GM12878 (cell line): ENCODE results near the gene CDC34. TPM values are rescaled to one million over a fixed set of nuclear protein-coding genes. Genes with fewer than 3 reads are reported as not detected.

ENCODE experiments used
- ATAC-seq: fragments of 200-7000 bp; cut with Tn5 transposase; 3 replicates; pipeline ENCODE4 v1.9.1; 2020; ENCODE audit warnings: mild to moderate bottlenecking, moderate library complexity
- BruUV-seq: library from RNA; stranded (reverse); fragments of 400-500 nt; replicated peaks from 2 replicates; lab custom pipeline; 2021; lab: Mats Ljungman, UMichigan
- CTCF ChIA-PET: fragments of 300-600 bp; sonication (Branson Sonifier 250); formaldehyde crosslinking; extraction: SDS; loops from one replicate; lab custom pipeline; 2021; ENCODE audit warnings: inconsistent platforms; lab: Yijun Ruan, JAX
- POLR2A ChIA-PET: fragments of 350-600 bp; formaldehyde crosslinking; extraction: SDS; loops from one replicate; lab custom pipeline; 2021; ENCODE audit warnings: inconsistent platforms; lab: Charles Lee
- RAD21 ChIA-PET: fragments of 300-600 bp; sonication (Branson Sonifier 250); formaldehyde crosslinking; loops from one replicate; lab custom pipeline; 2023; ENCODE audit warnings: antibody characterized with exemption; ENCODE audit not compliant: unreplicated experiment; lab: Charles Lee
- SMC1A ChIA-PET: fragments of 300-600 bp; sonication (Branson Sonifier 250); formaldehyde crosslinking; loops from one replicate; lab custom pipeline; 2023; ENCODE audit not compliant: unreplicated experiment, uncharacterized antibody; lab: Charles Lee
- DNase-seq: peaks from one replicate; pipeline ENCODE4 v3.0.0-alpha.2; 2011; ENCODE audit warnings: low read depth, low spot score
- FAIRE-seq: peaks from 3 replicates; lab custom pipeline; 2011; peaks lifted over from hg19 to GRCh38; lab: Jason Lieb, UNC
- H2AFZ ChIP-seq: 2 replicates; pipeline ENCODE4 v1.6.0; 2011; ENCODE audit warnings: low read depth, low read length, control low read depth; ENCODE audit not compliant: control insufficient read depth
- H3K27ac ChIP-seq: 2 replicates; pipeline ENCODE4 v1.5.1; 2011; ENCODE audit warnings: control low read depth; ENCODE audit not compliant: control insufficient read depth, insufficient read depth
- H3K27me3 ChIP-seq, 2 experiments: replicated peaks in 1 of 2; 2 replicates each; pipeline versions ENCODE4 v1.6.0 to v1.6.1; 2011; ENCODE audit warnings: low read length in 1 of 2; ENCODE audit not compliant: control insufficient read depth in 2 of 2, insufficient read depth in 2 of 2
- H3K36me3 ChIP-seq, 2 experiments: 2 replicates each; pipeline ENCODE4 v1.5.1; 2011; ENCODE audit warnings: low read length in 1 of 2; ENCODE audit not compliant: control insufficient read depth in 2 of 2, insufficient read depth in 2 of 2
- H3K4me1 ChIP-seq: 2 replicates; pipeline ENCODE4 v1.6.1; 2011; ENCODE audit warnings: mild to moderate bottlenecking, low read length, moderate library complexity, mixed read lengths; ENCODE audit not compliant: control insufficient read depth, insufficient read depth
- H3K4me2 ChIP-seq: 2 replicates; pipeline ENCODE4 v1.6.0; 2011; ENCODE audit warnings: control low read depth; ENCODE audit not compliant: control insufficient read depth, insufficient read depth
- H3K4me3 ChIP-seq: fragments of 200-600 bp; sonication (generic); 2 replicates; pipeline ENCODE4 v1.5.1; 2016
- H3K79me2 ChIP-seq: 2 replicates; pipeline ENCODE4 v1.6.0; 2011; ENCODE audit warnings: low read length; ENCODE audit not compliant: control insufficient read depth, insufficient read depth
- H3K9ac ChIP-seq: 2 replicates; pipeline ENCODE4 v1.8.0; 2011; ENCODE audit warnings: low read length, control low read depth, mixed read lengths; ENCODE audit not compliant: control insufficient read depth, insufficient read depth
- H3K9me3 ChIP-seq: replicated peaks from 3 replicates; pipeline ENCODE4 v1.5.1; 2011; ENCODE audit warnings: mild to moderate bottlenecking, low read length; ENCODE audit not compliant: control insufficient read depth, insufficient read depth
- H4K20me1 ChIP-seq: 2 replicates; pipeline ENCODE4 v1.6.0; 2011; ENCODE audit not compliant: control insufficient read depth, insufficient read depth
- MEF2B ChIP-seq: fragments of 450-650 bp; IDR thresholded peaks from 2 replicates; pipeline ENCODE4 v1.6.1; 2018; ENCODE audit warnings: mild to moderate bottlenecking, moderate library complexity; ENCODE audit not compliant: partially characterized antibody, poor library complexity, severe bottlenecking
- PRDM15 ChIP-seq: fragments of 450-650 bp; formaldehyde crosslinking; IDR thresholded peaks from 2 replicates; pipeline ENCODE4 v1.4.0; 2020; ENCODE audit warnings: mild to moderate bottlenecking, moderate library complexity
- RAD51 ChIP-seq: fragments of 450-650 bp; IDR thresholded peaks from 2 replicates; pipeline ENCODE4 v1.6.1; 2016; ENCODE audit warnings: moderate library complexity, mild to moderate bottlenecking, inconsistent platforms
- REST ChIP-seq: IDR thresholded peaks from 2 replicates; pipeline ENCODE4 v1.6.1; 2012; ENCODE audit warnings: mild to moderate bottlenecking, low read depth, low read length
- RFX5 ChIP-seq: IDR thresholded peaks from 2 replicates; pipeline ENCODE4 v1.6.1; 2011; ENCODE audit warnings: low read depth, low read length, improper control_type of control experiment
- WRNIP1 ChIP-seq: IDR thresholded peaks from 2 replicates; pipeline ENCODE4 v1.6.1; 2011; ENCODE audit warnings: low read depth, low read length, improper control_type of control experiment, borderline replicate concordance
- WGBS: methylation state at CpG from one replicate; pipeline ENCODE4 v1.1.6; 2016; ENCODE audit warnings: low lambda C conversion rate; ENCODE audit not compliant: insufficient replicate concordance, insufficient coverage; ENCODE audit errors: missing lambda C conversion rate; 5-methylcytosine and 5-hydroxymethylcytosine counted together
- in situ Hi-C: fragments of 300-500 bp; cut with MboI; formaldehyde crosslinking; loops from 9 replicates; pipeline ENCODE4 v1.14.3; 2018; ENCODE audit warnings: mixed read lengths
- intact Hi-C: fragments of 100-400 bp; cut with micrococcal nuclease; formaldehyde crosslinking; loops from one replicate; pipeline ENCODE4 v1.14.2; 2022; ENCODE audit not compliant: unreplicated experiment
- polyA plus RNA-seq, 11 experiments: library from polyadenylated mRNA; depleted of rRNA in 4 of 11; unstranded in 6 of 11; stranded (reverse) in 5 of 11; fragments of >200 nt; fragmentation: Nextera tagmentation in 4 of 11; fragmentation: Illumina TruSeq in 1 of 11; extraction: Ambion mirVana in 4 of 11; extraction: Trizol in 1 of 11; gene quantifications; 1 replicate in 1 of 11; 2 replicates in 10 of 11; pipeline versions ENCODE4 v1.2.1 to v1.2.3, GENCODE V29; 2011 to 2016; ENCODE audit warnings: inconsistent platforms in 2 of 11, missing spikeins in 2 of 11, low read depth in 1 of 11
- total RNA-seq, 4 experiments: library from RNA; depleted of rRNA in 3 of 4; stranded (reverse); fragments of >200 nt in 3 of 4; fragmentation: Illumina TruSeq in 1 of 4; extraction: Trizol in 1 of 4; gene quantifications; 2 replicates each; pipeline versions ENCODE4 v1.2.1 to v1.2.3, GENCODE V29; 2013 to 2021

The CDC34 gene
- total and polyA plus RNA-seq, 10 of the 15 experiments (the other 5 are each of a cell fraction or from before 2014, with no cell fraction given), result 0.31 to 48.9 (median 28.5) TPM

- H3K4me3 ChIP-seq, result no peak overlapping the region
- H2AFZ ChIP-seq, result no peak overlapping the region
- intact Hi-C loops, result no loop called here
- WGBS, result 97% methylated on average over 13 of the region's 26 CpGs
- RAD21 ChIA-PET, result no interaction called here
- H3K79me2 ChIP-seq, result peaks cover 24% of the 10 kb centered on the region
- ATAC-seq (no peak), DNase-seq (no peak), FAIRE-seq (no peak)
- no peaks in the 10 kb centered on the region; the same call in 1 of the 2 replicates for H4K20me1 ChIP-seq
- TF ChIP-seq WRNIP1, result no peak
- TF ChIP-seq RAD51, result no peak
- TF ChIP-seq REST, result no peak
- TF ChIP-seq RFX5, result no peak
- no peak for TF ChIP-seq MEF2B
- TF ChIP-seq PRDM15 (CRISPR knock-in tag), result no peak
- H3K27me3 ChIP-seq, result no peaks in the 10 kb centered on the region
- POLR2A ChIA-PET, result no interaction called here
- peaks cover 0 to 5% of the 10 kb centered on the region in 2 experiments; a peak in 3 of 4 replicates for H3K36me3 ChIP-seq
- H3K9ac ChIP-seq, result no peak overlapping the region
- H3K4me1 ChIP-seq, result peaks cover 8% of the 10 kb centered on the region
- H3K9me3 ChIP-seq, result no peaks in the 10 kb centered on the region
- in situ Hi-C loops, result no loop called here
- H3K4me2 ChIP-seq, result no peak overlapping the region
- no TSS peak for BruUV-seq
- CTCF ChIA-PET, result no interaction called here
- SMC1A ChIA-PET, result no interaction called here
- no peak overlapping the region for H3K27ac ChIP-seq
Observed at GRCh38 chr19:536881-537404, 5.4 kb downstream of the CDC34 start.
